ENCODE results near the gene WDR44. TPM values are rescaled to one million over a fixed set of nuclear protein-coding genes. Genes with fewer than 3 reads are reported as not detected.

WDR44 gene
- total RNA-seq, 1 donor from 2014 or later: 15.3 TPM

Other genes starting within 250 kb of the WDR44 start
- 0.12 and 0.17 TPM in 2 replicates for gene KLHL13, start 229.3 kb upstream of the WDR44 start, total RNA-seq
- gene DOCK11, start 149.7 kb downstream of the WDR44 start, total RNA-seq: 61.8 and 67.3 TPM in 2 replicates